ENCODE measurements around the gene HAGH.

GRCh38 chr16:1820096-1820945 lies 6.3 kb downstream of the HAGH start:
- TF ChIP-seq SMARCB1 (IDR thresholded peaks at IDR 0.05; ENCODE audit: insufficient read length, low read depth) (no peak), ZBTB2 (IDR thresholded peaks at IDR 0.05) (no peak), ZNF121 (CRISPR knock-in tag; conservative IDR thresholded peaks at IDR 0.05) (no peak)

All from K562 (cell line).